GM10248 (cell line): Measurements from ENCODE around the gene ZNF431.

Experiments used
- CTCF ChIA-PET: fragments of 300-600 bp; sonication (Branson Sonifier 250); formaldehyde crosslinking; extraction: SDS; loops from one replicate; lab custom pipeline; 2021; ENCODE audit warnings: antibody characterized with exemption; lab: Yijun Ruan, JAX
- POLR2A ChIA-PET: fragments of 350-650 bp; sonication (Branson Sonifier 250); formaldehyde crosslinking; extraction: SDS; loops from one replicate; lab custom pipeline; 2020; ENCODE audit warnings: antibody characterized with exemption; lab: Yijun Ruan, JAX
- DNase-seq: peaks from one replicate; pipeline ENCODE4 v3.0.0; 2012; ENCODE audit errors: extremely low spot score
- TF ChIP-seq, protein P1 (sequence below): IDR thresholded peaks from 2 replicates; pipeline ENCODE4 v1.5.1; 2012; ENCODE audit warnings: mild to moderate bottlenecking, low read depth; ENCODE audit errors: extremely low read depth, missing control alignments, control extremely low read depth

The ZNF431 gene

DNA sequence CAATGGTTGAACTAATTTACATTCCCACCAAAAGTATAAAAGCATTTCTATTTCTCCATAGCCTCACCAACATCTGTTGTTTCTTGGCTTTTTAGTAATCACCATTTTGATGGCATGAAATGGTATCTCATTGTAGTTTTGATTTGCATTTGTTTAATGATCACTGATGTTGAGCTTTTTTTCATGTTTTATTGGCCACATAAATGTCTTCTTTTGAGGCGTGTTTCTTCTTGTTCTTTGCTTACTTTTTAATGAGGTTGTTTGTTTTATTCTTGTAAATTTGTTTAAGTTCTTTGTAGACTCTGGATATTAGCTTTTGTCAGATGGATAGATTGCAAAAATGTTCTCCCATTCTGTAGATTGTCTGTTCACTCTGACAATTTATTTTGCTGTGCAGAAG, 31.7 kb upstream of the ZNF431 start:
- DNase-seq: no peak
- POLR2A ChIA-PET: no interaction called here
- TF ChIP-seq, protein P1, sequence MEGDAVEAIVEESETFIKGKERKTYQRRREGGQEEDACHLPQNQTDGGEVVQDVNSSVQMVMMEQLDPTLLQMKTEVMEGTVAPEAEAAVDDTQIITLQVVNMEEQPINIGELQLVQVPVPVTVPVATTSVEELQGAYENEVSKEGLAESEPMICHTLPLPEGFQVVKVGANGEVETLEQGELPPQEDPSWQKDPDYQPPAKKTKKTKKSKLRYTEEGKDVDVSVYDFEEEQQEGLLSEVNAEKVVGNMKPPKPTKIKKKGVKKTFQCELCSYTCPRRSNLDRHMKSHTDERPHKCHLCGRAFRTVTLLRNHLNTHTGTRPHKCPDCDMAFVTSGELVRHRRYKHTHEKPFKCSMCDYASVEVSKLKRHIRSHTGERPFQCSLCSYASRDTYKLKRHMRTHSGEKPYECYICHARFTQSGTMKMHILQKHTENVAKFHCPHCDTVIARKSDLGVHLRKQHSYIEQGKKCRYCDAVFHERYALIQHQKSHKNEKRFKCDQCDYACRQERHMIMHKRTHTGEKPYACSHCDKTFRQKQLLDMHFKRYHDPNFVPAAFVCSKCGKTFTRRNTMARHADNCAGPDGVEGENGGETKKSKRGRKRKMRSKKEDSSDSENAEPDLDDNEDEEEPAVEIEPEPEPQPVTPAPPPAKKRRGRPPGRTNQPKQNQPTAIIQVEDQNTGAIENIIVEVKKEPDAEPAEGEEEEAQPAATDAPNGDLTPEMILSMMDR: no peak
- CTCF ChIA-PET: no interaction called here

- CTCF ChIA-PET: interaction anchor here (1.7 kb wide), 1 partner anchor 13 kb away, joined by 4 read pairs; no protein-coding TSS in a partner anchor
- POLR2A ChIA-PET: no interaction called here
- TF ChIP-seq, protein P1: no peak
- DNase-seq: no peak
Measured at GRCh38 chr19:21115430-21115829, 26.4 kb upstream of the ZNF431 start.

GRCh38 chr19:21117041-21117907, 24.6 kb upstream of the ZNF431 start:
- ChIA-PET CTCF (no interaction called here), POLR2A (no interaction called here)
- DNase-seq: no peak
- TF ChIP-seq, protein P1: no peak

GRCh38 chr19:21126078-21126477, 15.8 kb upstream of the ZNF431 start:
- ChIA-PET CTCF (no interaction called here), POLR2A (no interaction called here)

GRCh38 chr19:21127001-21127400, 14.8 kb upstream of the ZNF431 start:
- POLR2A ChIA-PET: no interaction called here

More at GRCh38 chr19:21126078-21126477, 15.8 kb upstream of the ZNF431 start:
- DNase-seq: no peak
- TF ChIP-seq, protein P1: no peak

DNA sequence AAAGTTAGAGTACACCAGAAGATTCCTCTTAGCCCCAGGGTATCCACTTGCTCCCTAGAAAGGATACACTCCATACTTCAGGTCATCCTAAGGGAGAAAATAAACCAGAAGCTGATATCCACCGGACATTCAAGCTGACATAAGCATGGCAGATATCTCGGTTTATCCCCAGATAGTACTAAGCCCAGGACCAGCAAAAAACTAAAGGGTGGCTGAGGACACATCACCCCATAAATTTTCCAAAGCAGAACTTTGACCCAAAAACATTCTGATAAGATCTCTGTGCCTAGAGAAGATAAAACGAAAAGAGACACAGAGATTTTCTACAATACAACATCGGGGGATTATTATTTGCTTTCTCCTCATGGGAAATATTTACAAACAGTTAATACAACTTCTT, 13.9 kb upstream of the ZNF431 start:
- POLR2A ChIA-PET: no interaction called here
- no peak for DNase-seq
- CTCF ChIA-PET: no interaction called here

More at GRCh38 chr19:21127001-21127400, 14.8 kb upstream of the ZNF431 start:
- no peak for DNase-seq
- TF ChIP-seq, protein P1: no peak
- CTCF ChIA-PET: no interaction called here

More for the DNA sequence above, 13.9 kb upstream of the ZNF431 start:
- TF ChIP-seq, protein P1: no peak
